Naive thymus-derived CD4-positive, alpha-beta T cell (primary cell): Measurements from ENCODE around the gene STARD3. TPM values are rescaled to one million over a fixed set of nuclear protein-coding genes. Genes with fewer than 3 reads are reported as not detected.

Source experiments
- ATAC-seq: fragments of 150-1000 bp; cut with Tn5 transposase; 2 replicates; pipeline ENCODE4 v1.10.0; 2021; ENCODE audit warnings: mild to moderate bottlenecking, moderate library complexity
- CTCF ChIA-PET: fragments of 350-600 bp; sonication (Branson Sonifier 250); formaldehyde crosslinking; loops from one replicate; lab custom pipeline; 2021; ENCODE audit warnings: antibody characterized with exemption; lab: Charles Lee
- POLR2A ChIA-PET: fragments of 350-600 bp; sonication (Branson Sonifier 250); formaldehyde crosslinking; loops from one replicate; lab custom pipeline; 2021; ENCODE audit warnings: antibody characterized with exemption, inconsistent platforms; lab: Charles Lee
- DNase-seq, 9 donors: peaks; one replicate each; pipeline versions ENCODE4 v3.0.0 to v3.0.0-alpha.2; 2020 to 2022; ENCODE audit warnings: mixed read lengths in 1 of 9
- H3K27ac ChIP-seq: one replicate; pipeline ENCODE4 v1.7.0; 2013; ENCODE audit warnings: mild to moderate bottlenecking, low read depth, low read length, moderate library complexity
- H3K27me3 ChIP-seq, 2 donors: one replicate each; pipeline ENCODE4 v1.7.0; 2013; ENCODE audit warnings: low read length in 2 of 2, mild to moderate bottlenecking in 2 of 2, moderate library complexity in 2 of 2; ENCODE audit not compliant: control insufficient read depth in 2 of 2, insufficient read depth in 2 of 2
- H3K36me3 ChIP-seq, 3 experiments: 1 replicate in 2 of 3; 2 replicates in 1 of 3; pipeline ENCODE4 v1.7.0; 2013; ENCODE audit warnings: low read length in 3 of 3, mild to moderate bottlenecking in 3 of 3, moderate library complexity in 1 of 3; ENCODE audit not compliant: insufficient read depth in 3 of 3, control insufficient read depth in 2 of 3
- H3K4me1 ChIP-seq, 2 donors: one replicate each; pipeline ENCODE4 v1.7.0; 2013; ENCODE audit warnings: low read length in 2 of 2, mild to moderate bottlenecking in 2 of 2, moderate library complexity in 1 of 2; ENCODE audit not compliant: control insufficient read depth in 2 of 2, insufficient read depth in 2 of 2
- H3K4me3 ChIP-seq: 2 replicates; pipeline ENCODE4 v1.7.0; 2013; ENCODE audit warnings: mild to moderate bottlenecking, low read length
- H3K9me3 ChIP-seq, 3 experiments: 1 replicate in 2 of 3; 2 replicates in 1 of 3; pipeline ENCODE4 v1.7.0; 2013; ENCODE audit warnings: low read length in 3 of 3; ENCODE audit not compliant: control insufficient read depth in 2 of 3
- H3K27ac Mint-ChIP-seq, 9 donors: one replicate each; pipeline ENCODE4 v1.8.0; 2020 to 2022; ENCODE audit warnings: mixed read lengths in 9 of 9, mild to moderate bottlenecking in 8 of 9, moderate library complexity in 5 of 9, inconsistent platforms in 2 of 9
- H3K27me3 Mint-ChIP-seq, 5 donors: one replicate each; pipeline ENCODE4 v1.8.0; 2021 to 2022; ENCODE audit warnings: mixed read lengths in 5 of 5, mild to moderate bottlenecking in 1 of 5
- H3K36me3 Mint-ChIP-seq, 5 donors: one replicate each; pipeline ENCODE4 v1.8.0; 2020 to 2022; ENCODE audit warnings: mixed read lengths in 5 of 5, mild to moderate bottlenecking in 3 of 5, inconsistent platforms in 1 of 5
- H3K4me1 Mint-ChIP-seq, 7 donors: one replicate each; pipeline ENCODE4 v1.8.0; 2020 to 2022; ENCODE audit warnings: mixed read lengths in 7 of 7, mild to moderate bottlenecking in 3 of 7, inconsistent platforms in 1 of 7
- H3K4me3 Mint-ChIP-seq, 10 donors: one replicate each; pipeline ENCODE4 v1.8.0; 2020 to 2022; ENCODE audit warnings: mild to moderate bottlenecking in 10 of 10, mixed read lengths in 10 of 10, moderate library complexity in 6 of 10, inconsistent platforms in 2 of 10
- H3K9me3 Mint-ChIP-seq, 11 donors: one replicate each; pipeline ENCODE4 v1.8.0; 2020 to 2022; ENCODE audit warnings: mixed read lengths in 11 of 11, mild to moderate bottlenecking in 4 of 11, inconsistent platforms in 1 of 11, moderate library complexity in 1 of 11
- intact Hi-C, 2 donors: fragments of 100-400 bp; cut with micrococcal nuclease; formaldehyde crosslinking; loops; one replicate each; pipeline ENCODE4 v1.15.1; 2023
- polyA plus RNA-seq, 2 donors: library from polyadenylated mRNA; unstranded; fragments of 300-500 nt; fragmentation: Illumina TruSeq; gene quantifications; one replicate each; pipeline ENCODE4 v1.2.3, GENCODE V29; 2021
- total RNA-seq, 6 experiments: library from RNA in 5 of 6; stranded (reverse) in 5 of 6; gene quantifications; 1 replicate in 5 of 6; 2 replicates in 1 of 6; pipeline ENCODE4 v1.2.3 and lab custom pipeline; 2021 to 2026

Gene STARD3
- total and polyA plus RNA-seq, 7 experiments from 2014 or later = 46.7 to 143 (median 88.4) TPM

DNA sequence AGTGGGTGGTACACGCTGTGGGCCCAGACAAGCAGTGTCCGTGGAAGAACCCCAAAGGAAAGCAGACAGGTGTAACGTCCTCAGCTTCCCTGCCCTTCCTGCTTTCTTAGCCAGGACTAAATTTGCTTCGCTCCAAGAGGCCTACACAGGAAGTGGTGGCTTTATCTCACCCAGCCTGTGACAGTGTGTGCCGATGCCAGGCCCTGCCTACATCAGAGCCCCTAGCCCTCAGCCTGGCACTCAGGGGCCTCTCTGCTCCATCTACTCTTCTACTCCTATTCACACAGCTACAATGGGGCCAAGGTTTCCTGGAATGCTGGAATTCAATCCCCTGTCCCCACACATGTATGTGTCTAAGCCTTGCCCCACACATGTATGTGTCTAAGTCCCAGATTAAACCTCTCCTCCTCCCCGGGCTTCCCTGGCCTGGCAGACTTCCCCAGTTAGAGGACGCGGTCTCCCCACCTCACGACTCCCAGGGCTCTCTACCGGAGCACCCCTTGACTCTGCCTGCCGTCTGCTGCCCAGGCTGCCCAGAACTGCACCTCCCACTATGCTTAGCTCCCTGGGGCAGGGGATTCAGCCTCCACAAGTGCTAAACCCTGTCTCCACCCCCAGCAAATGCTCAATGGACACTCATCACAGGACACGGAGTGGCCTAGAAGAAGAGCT, 42.7 kb downstream of the STARD3 start:
- ATAC-seq (peak; percentile 79), DNase-seq (peak in 7 of 9 donors; percentile 42 to 63 (median 55))
- POLR2A ChIA-PET = interaction anchor here (0.6 to 3.7 kb wide), 15 partner anchors 9 to 76 kb away, joined by 3 to 43 read pairs (median 4); partner anchors contain the start of genes MIEN1, PGAP3, PNMT and STARD3
- H3K4me1 ChIP-seq = peaks cover 45 to 65% of the 10 kb centered on the region in 2 donors
- no peaks in the 10 kb centered on the region for H3K27me3 ChIP-seq
- no peaks in the 10 kb centered on the region for H3K9me3 ChIP-seq
- H3K9me3 Mint-ChIP-seq = no peaks in the 10 kb centered on the region
- peaks cover 0 to 5% (median 0%) of the 10 kb centered on the region in 3 experiments for H3K36me3 ChIP-seq
- H3K36me3 Mint-ChIP-seq = peaks cover 5 to 36% (median 19%) of the 10 kb centered on the region in 5 donors
- peak overlapping the region; percentile 89 to 97 (median 93) for H3K27ac Mint-ChIP-seq
- H3K4me3 Mint-ChIP-seq = peak overlapping the region; percentile 33 to 76 (median 72)
- intact Hi-C loops = loop anchor here in 1 of 2 donors (1.0 to 2.0 kb wide), 3 partner anchors 8 to 51 kb away; partner anchors contain the start of genes MIEN1 and PNMT
- peak overlapping the region; percentile 0 for H3K4me3 ChIP-seq
- H3K27me3 Mint-ChIP-seq = no peaks in the 10 kb centered on the region
- peaks cover 35 to 62% (median 53%) of the 10 kb centered on the region in 7 donors for H3K4me1 Mint-ChIP-seq
- H3K27ac ChIP-seq = peak overlapping the region; percentile 71
- CTCF ChIA-PET = interaction anchor here (0.7 to 2.8 kb wide), 8 partner anchors 8 to 58 kb away, joined by 3 to 14 read pairs (median 4); partner anchors contain the start of genes PGAP3 and PNMT

GRCh38 chr17:39683295-39683939, 46.5 kb downstream of the STARD3 start:
- no peak overlapping the region for H3K4me3 Mint-ChIP-seq
- H3K4me1 Mint-ChIP-seq = peaks cover 30 to 53% (median 47%) of the 10 kb centered on the region in 7 donors
- H3K9me3 Mint-ChIP-seq = peaks cover 0 to 3% (median 0%) of the 10 kb centered on the region in 11 donors

GRCh38 chr17:39684369-39685192, 47.6 kb downstream of the STARD3 start:
- no peaks in the 10 kb centered on the region for H3K27me3 Mint-ChIP-seq
- ATAC-seq = no peak
- no peak overlapping the region for H3K4me3 Mint-ChIP-seq
- no peaks in the 10 kb centered on the region for H3K27me3 ChIP-seq
- no peak for DNase-seq
- no peak overlapping the region for H3K4me3 ChIP-seq
- peak overlapping the region in 2 of 9 donors; percentile 28 to 34 for H3K27ac Mint-ChIP-seq
- no peak overlapping the region for H3K27ac ChIP-seq
- no peaks in the 10 kb centered on the region for H3K9me3 ChIP-seq
- H3K4me1 ChIP-seq = peaks cover 27 to 28% of the 10 kb centered on the region in 2 donors
- H3K4me1 Mint-ChIP-seq = peaks cover 27 to 49% (median 42%) of the 10 kb centered on the region in 7 donors
- ChIA-PET CTCF (interaction anchor here (1.4 kb wide), 1 partner anchor 45 kb away, joined by 4 read pairs; the partner anchor contains the start of gene MIEN1), POLR2A (interaction anchor here (1.1 kb wide), 1 partner anchor 7 kb away, joined by 4 read pairs; no protein-coding TSS in a partner anchor)
- H3K36me3 Mint-ChIP-seq = peaks cover 10 to 35% (median 26%) of the 10 kb centered on the region in 5 donors
- peaks cover 0 to 6% (median 0%) of the 10 kb centered on the region in 11 donors for H3K9me3 Mint-ChIP-seq
- intact Hi-C loops = loop anchor here in 1 of 2 donors (5.0 kb wide), 2 partner anchors 47 to 298 kb away; partner anchors contain the start of genes PSMD3 and STARD3
- H3K36me3 ChIP-seq = peaks cover 0 to 13% (median 0%) of the 10 kb centered on the region in 3 experiments

More at GRCh38 chr17:39683295-39683939, 46.5 kb downstream of the STARD3 start:
- peaks cover 27 to 33% of the 10 kb centered on the region in 2 donors for H3K4me1 ChIP-seq
- intact Hi-C loops = no loop called here
- H3K9me3 ChIP-seq = no peaks in the 10 kb centered on the region
- CTCF ChIA-PET = interaction anchor here (1.4 kb wide), 1 partner anchor 46 kb away, joined by 4 read pairs; the partner anchor contains the start of gene MIEN1
- H3K4me3 ChIP-seq = no peak overlapping the region
- peaks cover 10 to 36% (median 26%) of the 10 kb centered on the region in 5 donors for H3K36me3 Mint-ChIP-seq
- H3K27ac ChIP-seq = no peak overlapping the region
- H3K27me3 Mint-ChIP-seq = no peaks in the 10 kb centered on the region
- DNase-seq (no peak), ATAC-seq (no peak)
- peak overlapping the region in 3 of 9 donors; percentile 29 to 68 (median 41) for H3K27ac Mint-ChIP-seq
- H3K36me3 ChIP-seq = peaks cover 0 to 13% (median 0%) of the 10 kb centered on the region in 3 experiments
- POLR2A ChIA-PET = interaction anchor here (0.6 to 1.1 kb wide), 2 partner anchors 8 to 431 kb away, joined by 4 to 8 read pairs; no protein-coding TSS in a partner anchor
- H3K27me3 ChIP-seq = no peaks in the 10 kb centered on the region

DNA sequence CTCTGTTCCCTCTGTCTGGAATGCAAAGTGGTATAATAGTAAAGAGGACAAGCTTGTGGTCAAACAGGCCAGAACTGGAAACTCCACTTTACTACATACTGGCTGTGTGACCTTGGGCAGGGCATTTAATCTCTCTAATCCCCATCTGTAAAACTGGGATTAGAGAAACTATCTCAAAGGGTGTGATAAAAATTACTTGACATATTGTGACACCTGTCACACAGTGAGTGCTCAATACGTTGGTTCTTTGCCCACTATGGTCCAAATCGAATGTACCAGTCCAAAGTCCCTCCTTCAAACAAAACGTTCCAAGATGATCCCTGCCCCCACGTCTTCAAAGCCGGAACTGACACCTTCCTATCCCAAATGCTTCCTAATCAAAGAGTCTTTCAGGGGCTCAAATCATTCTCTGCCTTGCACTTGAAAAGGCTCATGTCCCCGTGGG, 50.2 kb downstream of the STARD3 start:
- CTCF ChIA-PET = interaction anchor here (0.5 to 2.4 kb wide), 3 partner anchors 8 to 1077 kb away, joined by 3 to 14 read pairs (median 4); no protein-coding TSS in a partner anchor
- no peak for ATAC-seq

More for the DNA sequence above, 50.2 kb downstream of the STARD3 start:
- H3K36me3 Mint-ChIP-seq = peaks cover 10 to 27% (median 23%) of the 10 kb centered on the region in 5 donors
- Histone ChIP-seq H3K36me3 (peaks cover 0 to 13% (median 0%) of the 10 kb centered on the region in 3 experiments), H3K27ac (peak overlapping the region; percentile 77), H3K4me1 (peaks cover 8 to 18% of the 10 kb centered on the region in 2 donors), H3K9me3 (no peaks in the 10 kb centered on the region), H3K27me3 (no peaks in the 10 kb centered on the region), H3K4me3 (peak overlapping the region; percentile 93)
- intact Hi-C loops = loop anchor here (1.0 to 5.0 kb wide), 4 partner anchors 8 to 295 kb away; partner anchors contain the start of genes MIEN1 (in 1 of the 2), PSMD3 (in 1 of the 2) and STARD3 (in 1 of the 2)
- POLR2A ChIA-PET = interaction anchor here (1.0 to 4.8 kb wide), 11 partner anchors 8 to 225 kb away, joined by 4 to 43 read pairs (median 7); partner anchors contain the start of genes PNMT and TCAP
- H3K4me1 Mint-ChIP-seq = peaks cover 19 to 32% (median 30%) of the 10 kb centered on the region in 7 donors
- H3K27ac Mint-ChIP-seq = peak overlapping the region; percentile 93 to 99 (median 98)
- peak overlapping the region; percentile 87 to 99 (median 98) for H3K4me3 Mint-ChIP-seq
- no peaks in the 10 kb centered on the region for H3K27me3 Mint-ChIP-seq
- DNase-seq = no peak
- H3K9me3 Mint-ChIP-seq = peaks cover 0 to 6% (median 0%) of the 10 kb centered on the region in 11 donors
